ENCODE data around the gene ANO9.

GRCh38 chr11:412641-413119 lies 29.1 kb downstream of the ANO9 start:
- no peak for TF ChIP-seq CTCF (IDR thresholded peaks at IDR 0.05)
- no peak for TF ChIP-seq POLR2A (IDR thresholded peaks at IDR 0.05)
